OCI-LY1 (cell line): ENCODE data around the gene TMEM233.

Source experiments
- H2AFZ ChIP-seq: fragments of 200-600 bp; sonication (generic), shearing (Covaris generic); 2 replicates; pipeline ENCODE4 v1.6.0; 2014; ENCODE audit warnings: antibody characterized with exemption, mild to moderate bottlenecking, low read length
- H3F3A ChIP-seq: fragments of 200-600 bp; sonication (generic), shearing (Covaris generic); 2 replicates; pipeline ENCODE4 v1.6.0; 2014; ENCODE audit warnings: mild to moderate bottlenecking, antibody characterized with exemption, low read length, moderate library complexity; ENCODE audit not compliant: insufficient read depth
- H3K27ac ChIP-seq: fragments of 200-600 bp; sonication (generic); 2 replicates; pipeline ENCODE4 v1.5.1; 2014; ENCODE audit warnings: low read length, mixed run types, mild to moderate bottlenecking, low read depth; ENCODE audit not compliant: poor library complexity, severe bottlenecking
- H3K27me3 ChIP-seq: fragments of 200-600 bp; sonication (generic); 2 replicates; pipeline ENCODE4 v1.6.0; 2014; ENCODE audit warnings: antibody characterized with exemption, mild to moderate bottlenecking, low read length, moderate library complexity; ENCODE audit not compliant: insufficient read depth
- H3K36me3 ChIP-seq: fragments of 200-600 bp; sonication (generic); 2 replicates; pipeline ENCODE4 v1.6.1; 2014; ENCODE audit warnings: mild to moderate bottlenecking, antibody characterized with exemption, low read length, moderate library complexity, mixed read lengths; ENCODE audit not compliant: insufficient read depth
- H3K4me1 ChIP-seq: fragments of 200-600 bp; sonication (generic); 2 replicates; pipeline ENCODE4 v1.5.1; 2014; ENCODE audit warnings: mild to moderate bottlenecking, low read length, moderate library complexity; ENCODE audit not compliant: insufficient read depth, severe bottlenecking
- H3K4me2 ChIP-seq: fragments of 200-600 bp; sonication (generic), shearing (Covaris generic); 2 replicates; pipeline ENCODE4 v1.6.1; 2014; ENCODE audit warnings: low read length
- H3K4me3 ChIP-seq: fragments of 200-600 bp; sonication (generic); 2 replicates; pipeline ENCODE4 v1.5.1; 2014; ENCODE audit warnings: low read length, low read depth, mild to moderate bottlenecking, mixed read lengths; ENCODE audit not compliant: poor library complexity, severe bottlenecking
- H3K79me2 ChIP-seq: fragments of 200-600 bp; shearing (Covaris generic); 2 replicates; pipeline ENCODE4 v1.6.1; 2016; ENCODE audit warnings: mixed run types, low read length, mixed read lengths; ENCODE audit not compliant: insufficient read depth
- H3K9ac ChIP-seq: fragments of 200-600 bp; sonication (generic), shearing (Covaris generic); 2 replicates; pipeline ENCODE4 v1.6.1; 2014; ENCODE audit warnings: mild to moderate bottlenecking, low read length, mixed read lengths
- H3K9me2 ChIP-seq: fragments of 200-600 bp; sonication (generic), shearing (Covaris generic); 2 replicates; pipeline ENCODE4 v1.6.1; 2014; ENCODE audit warnings: low read depth, mild to moderate bottlenecking, low read length, mixed read lengths
- H3K9me3 ChIP-seq: fragments of 200-600 bp; shearing (Covaris generic); 2 replicates; pipeline ENCODE4 v1.6.1; 2014; ENCODE audit warnings: low read length, mixed read lengths
- H4K20me1 ChIP-seq: fragments of 200-600 bp; sonication (generic), shearing (Covaris generic); 2 replicates; pipeline ENCODE4 v1.6.0; 2016; ENCODE audit warnings: mild to moderate bottlenecking, low read length; ENCODE audit not compliant: insufficient read depth
- CTCF ChIP-seq: fragments of 200-600 bp; sonication (generic), shearing (Covaris generic); IDR thresholded peaks from 2 replicates; pipeline ENCODE4 v1.5.1; 2017; ENCODE audit warnings: mild to moderate bottlenecking, antibody characterized with exemption, low read length, moderate library complexity, mixed read lengths
- EZH2 ChIP-seq: fragments of 200-600 bp; sonication (generic), shearing (Covaris generic); IDR thresholded peaks from 2 replicates; pipeline ENCODE4 v1.8.0; 2017; ENCODE audit warnings: borderline replicate concordance, mixed run types, mild to moderate bottlenecking, antibody characterized with exemption, low read length, moderate library complexity, mixed read lengths

TMEM233 gene

GRCh38 chr12:119644930-119645329, 51.4 kb downstream of the TMEM233 start:
- no peaks in the 10 kb centered on the region for H3K9me3 ChIP-seq
- no peak overlapping the region for H3K4me3 ChIP-seq
- no peaks in the 10 kb centered on the region for H3K79me2 ChIP-seq
- H3K27me3 ChIP-seq, result no peaks in the 10 kb centered on the region
- no peak overlapping the region for H2AFZ ChIP-seq
- no peaks in the 10 kb centered on the region for H3K4me1 ChIP-seq
- no peak overlapping the region for H3K4me2 ChIP-seq
- no peaks in the 10 kb centered on the region for H3F3A ChIP-seq
- TF ChIP-seq EZH2, result no peak
- TF ChIP-seq CTCF, result no peak
- H3K9me2 ChIP-seq, result no peaks in the 10 kb centered on the region
- no peaks in the 10 kb centered on the region for H4K20me1 ChIP-seq
- H3K9ac ChIP-seq, result no peak overlapping the region
- H3K27ac ChIP-seq, result no peak overlapping the region
- H3K36me3 ChIP-seq, result no peaks in the 10 kb centered on the region

GRCh38 chr12:119645535-119646059, 52.0 kb downstream of the TMEM233 start:
- Histone ChIP-seq H3K9ac (no peak overlapping the region), H3F3A (no peaks in the 10 kb centered on the region), H3K4me1 (no peaks in the 10 kb centered on the region), H3K9me3 (no peaks in the 10 kb centered on the region), H4K20me1 (no peaks in the 10 kb centered on the region), H3K4me2 (no peak overlapping the region), H3K4me3 (no peak overlapping the region), H3K9me2 (no peaks in the 10 kb centered on the region), H3K79me2 (no peaks in the 10 kb centered on the region), H3K27me3 (no peaks in the 10 kb centered on the region), H3K36me3 (no peaks in the 10 kb centered on the region), H2AFZ (no peak overlapping the region), H3K27ac (no peak overlapping the region)
- TF ChIP-seq CTCF (no peak), EZH2 (no peak)

- Histone ChIP-seq H3K27ac (no peak overlapping the region), H3F3A (no peaks in the 10 kb centered on the region), H2AFZ (no peak overlapping the region), H3K4me2 (no peak overlapping the region), H3K9me2 (no peaks in the 10 kb centered on the region), H3K9me3 (peaks cover 8% of the 10 kb centered on the region), H4K20me1 (no peaks in the 10 kb centered on the region), H3K79me2 (no peaks in the 10 kb centered on the region), H3K4me1 (no peaks in the 10 kb centered on the region), H3K36me3 (no peaks in the 10 kb centered on the region), H3K9ac (no peak overlapping the region), H3K4me3 (no peak overlapping the region), H3K27me3 (peaks cover 4% of the 10 kb centered on the region; the same call in 1 of the 2 replicates)
- TF ChIP-seq CTCF, result peak; percentile 77
- no peak for TF ChIP-seq EZH2
These were observed 55.7 kb downstream of the TMEM233 start for GRCh38 chr12:119649202-119649808.
